CD14-positive monocyte (primary cell): Measurements from ENCODE around the gene PCNT. TPM values are rescaled to one million over a fixed set of nuclear protein-coding genes. Genes with fewer than 3 reads are reported as not detected.

Source experiments
- DNase-seq, 3 donors: peaks; one replicate each; pipeline ENCODE4 v3.0.0-alpha.2; 2011 to 2022
- H2AFZ ChIP-seq: 2 replicates; pipeline ENCODE4 v1.6.0; 2012; ENCODE audit warnings: mild to moderate bottlenecking, low read depth, low read length, inconsistent platforms; ENCODE audit not compliant: insufficient read depth, poor library complexity, severe bottlenecking
- H3K27ac ChIP-seq, 2 donors: 1 replicate in 1 of 2; 2 replicates in 1 of 2; pipeline ENCODE4 v1.5.1; 2012 to 2013; ENCODE audit warnings: low read length in 2 of 2, control low read depth in 1 of 2, inconsistent platforms in 1 of 2, low read depth in 1 of 2, mild to moderate bottlenecking in 1 of 2
- H3K27me3 ChIP-seq, 2 donors: one replicate each; pipeline versions ENCODE4 v1.6.0 to v1.6.1; 2011 to 2013; ENCODE audit warnings: low read length in 2 of 2; ENCODE audit not compliant: control insufficient read depth in 2 of 2, insufficient read depth in 2 of 2
- H3K36me3 ChIP-seq, 2 donors: replicated peaks in 1 of 2; 1 replicate in 1 of 2; 2 replicates in 1 of 2; pipeline versions ENCODE4 v1.5.1 to v1.6.1; 2012 to 2013; ENCODE audit warnings: low read length in 2 of 2, control low read depth in 1 of 2, inconsistent platforms in 1 of 2, mild to moderate bottlenecking in 1 of 2; ENCODE audit not compliant: insufficient read depth in 2 of 2, control insufficient read depth in 1 of 2
- H3K4me1 ChIP-seq, 2 donors: 1 replicate in 1 of 2; 2 replicates in 1 of 2; pipeline versions ENCODE4 v1.5.1 to v1.6.1; 2012 to 2013; ENCODE audit warnings: low read length in 2 of 2, control low read depth in 1 of 2, inconsistent platforms in 1 of 2, mild to moderate bottlenecking in 1 of 2, moderate library complexity in 1 of 2; ENCODE audit not compliant: insufficient read depth in 2 of 2, control insufficient read depth in 1 of 2
- H3K4me2 ChIP-seq: replicated peaks from 2 replicates; pipeline ENCODE3; 2012; ENCODE audit warnings: low read length, moderate library complexity, mild to moderate bottlenecking; ENCODE audit not compliant: poor library complexity, severe bottlenecking; ENCODE audit errors: extremely low read depth
- H3K4me3 ChIP-seq, 3 experiments: fragments of 200-600 bp in 1 of 3; sonication (generic) in 1 of 3; replicated peaks in 1 of 3; 1 replicate in 2 of 3; 2 replicates in 1 of 3; pipeline ENCODE4 v1.5.1; 2011 to 2013; ENCODE audit warnings: low read length in 3 of 3, mild to moderate bottlenecking in 3 of 3, control low read depth in 2 of 3, low read depth in 2 of 3, inconsistent platforms in 1 of 3, moderate library complexity in 1 of 3
- H3K79me2 ChIP-seq: 2 replicates; pipeline ENCODE4 v1.6.0; 2012; ENCODE audit warnings: mild to moderate bottlenecking, control low read depth, inconsistent platforms, low read length, moderate library complexity; ENCODE audit not compliant: insufficient read depth
- H3K9ac ChIP-seq: 2 replicates; pipeline ENCODE4 v1.6.0; 2017; ENCODE audit warnings: low read length, mild to moderate bottlenecking; ENCODE audit not compliant: insufficient read depth, poor library complexity, severe bottlenecking
- H3K9me3 ChIP-seq, 2 donors: replicated peaks in 1 of 2; 1 replicate in 1 of 2; 2 replicates in 1 of 2; pipeline versions ENCODE4 v1.5.1 to v1.6.1; 2012 to 2013; ENCODE audit warnings: low read length in 2 of 2, control low read depth in 1 of 2; ENCODE audit not compliant: control insufficient read depth in 1 of 2, insufficient read depth in 1 of 2
- H4K20me1 ChIP-seq: 2 replicates; pipeline ENCODE4 v1.6.0; 2012; ENCODE audit warnings: mild to moderate bottlenecking, low read length, control low read depth, moderate library complexity; ENCODE audit not compliant: insufficient read depth
- H3K27ac Mint-ChIP-seq, 7 donors: one replicate each; pipeline ENCODE4 v1.8.0; 2020; ENCODE audit warnings: mild to moderate bottlenecking in 7 of 7, mixed read lengths in 7 of 7, moderate library complexity in 6 of 7, inconsistent platforms in 2 of 7
- H3K27me3 Mint-ChIP-seq, 3 donors: one replicate each; pipeline ENCODE4 v1.8.0; 2021 to 2022; ENCODE audit warnings: low read depth in 3 of 3, mild to moderate bottlenecking in 3 of 3, mixed read lengths in 3 of 3, moderate library complexity in 3 of 3, inconsistent platforms in 1 of 3
- H3K36me3 Mint-ChIP-seq, 2 donors: one replicate each; pipeline ENCODE4 v1.8.0; 2020; ENCODE audit warnings: mixed read lengths in 2 of 2, inconsistent platforms in 1 of 2, mild to moderate bottlenecking in 1 of 2
- H3K4me1 Mint-ChIP-seq: one replicate; pipeline ENCODE4 v1.8.0; 2020; ENCODE audit warnings: mild to moderate bottlenecking, mixed read lengths
- H3K4me3 Mint-ChIP-seq, 2 donors: one replicate each; pipeline ENCODE4 v1.8.0; 2020; ENCODE audit warnings: mild to moderate bottlenecking in 2 of 2, mixed read lengths in 2 of 2, moderate library complexity in 1 of 2
- H3K9me3 Mint-ChIP-seq, 7 donors: one replicate each; pipeline ENCODE4 v1.8.0; 2020 to 2022; ENCODE audit warnings: mixed read lengths in 7 of 7, mild to moderate bottlenecking in 6 of 7, moderate library complexity in 6 of 7, inconsistent platforms in 2 of 7
- CTCF ChIP-seq: fragments of 200-600 bp; IDR thresholded peaks from one replicate; pipeline ENCODE4 v1.8.0; 2022; ENCODE audit warnings: antibody characterized with exemption, mild to moderate bottlenecking
- WGBS: methylation state at CpG from one replicate; pipeline ENCODE4 v1.1.5; 2013; ENCODE audit warnings: missing lambda C conversion rate; ENCODE audit not compliant: insufficient coverage; 5-methylcytosine and 5-hydroxymethylcytosine counted together
- intact Hi-C, 2 donors: fragments of 100-400 bp; cut with micrococcal nuclease; formaldehyde crosslinking; loops; one replicate each; pipeline versions ENCODE4 v1.15.0 to v1.15.1; 2023
- polyA plus RNA-seq, 3 donors: library from polyadenylated mRNA; depleted of rRNA in 1 of 3; unstranded in 2 of 3; stranded (reverse) in 1 of 3; fragments of 300-500 nt in 2 of 3; fragments of >200 nt in 1 of 3; fragmentation: Illumina TruSeq in 2 of 3; gene quantifications; 1 replicate in 2 of 3; 2 replicates in 1 of 3; pipeline ENCODE4 v1.2.3, GENCODE V29; 2012 to 2021

The PCNT gene
- polyA plus RNA-seq, 3 donors: 4.2 to 16.3 (median 5.1) TPM

GRCh38 chr21:46393451-46393940 lies 69.5 kb downstream of the PCNT start:
- Histone ChIP-seq H3K4me2 (no peak overlapping the region), H3K79me2 (no peaks in the 10 kb centered on the region), H3K9me3 (no peaks in the 10 kb centered on the region), H2AFZ (no peak overlapping the region), H3K36me3 (peaks cover 56 to 85% of the 10 kb centered on the region in 2 donors), H3K9ac (no peak overlapping the region), H3K4me3 (no peak overlapping the region), H3K27ac (no peak overlapping the region), H3K27me3 (no peaks in the 10 kb centered on the region), H4K20me1 (no peaks in the 10 kb centered on the region), H3K4me1 (no peaks in the 10 kb centered on the region)
- TF ChIP-seq CTCF: no peak
- Mint-ChIP-seq H3K27me3 (no peaks in the 10 kb centered on the region), H3K27ac (no peak overlapping the region), H3K9me3 (no peaks in the 10 kb centered on the region), H3K36me3 (peaks cover 69 to 86% of the 10 kb centered on the region in 2 donors), H3K4me3 (no peak overlapping the region), H3K4me1 (no peaks in the 10 kb centered on the region)
- WGBS: 91% methylated on average over 19 of the region's 19 CpGs
- intact Hi-C loops: no loop called here
- DNase-seq: no peak

- H3K36me3 ChIP-seq: peaks cover 53 to 85% of the 10 kb centered on the region in 2 donors
- Mint-ChIP-seq H3K4me3 (no peak overlapping the region), H3K9me3 (no peaks in the 10 kb centered on the region), H3K4me1 (no peaks in the 10 kb centered on the region), H3K27me3 (no peaks in the 10 kb centered on the region), H3K27ac (peak overlapping the region in 2 of 7 donors; percentile 8 to 38), H3K36me3 (peaks cover 69 to 86% of the 10 kb centered on the region in 2 donors)
- no peaks in the 10 kb centered on the region for H4K20me1 ChIP-seq
- no peak overlapping the region for H3K27ac ChIP-seq
- intact Hi-C loops: no loop called here
- DNase-seq: no peak
- TF ChIP-seq CTCF: no peak
- no peak overlapping the region for H3K4me2 ChIP-seq
- H3K9ac ChIP-seq: no peak overlapping the region
- H3K9me3 ChIP-seq: no peaks in the 10 kb centered on the region
- 96% methylated on average over 25 of the region's 27 CpGs for WGBS
- H2AFZ ChIP-seq: no peak overlapping the region
- H3K4me3 ChIP-seq: no peak overlapping the region
- H3K27me3 ChIP-seq: no peaks in the 10 kb centered on the region
- no peaks in the 10 kb centered on the region for H3K4me1 ChIP-seq
- no peaks in the 10 kb centered on the region for H3K79me2 ChIP-seq
These were observed 70.1 kb downstream of the PCNT start for GRCh38 chr21:46393941-46394594.
